GM21447 (cell line): ENCODE measurements around the gene SCARF1.

Experiments used
- ATAC-seq: cut with Tn5 transposase; IDR thresholded peaks from one replicate; pipeline ENCODE4 v1.9.1; 2021; ENCODE audit not compliant: unreplicated experiment

Gene SCARF1

GRCh38 chr17:1604831-1605528 lies 40.6 kb downstream of the SCARF1 start:
- ATAC-seq, result no peak

GRCh38 chr17:1601571-1601970 lies 44.0 kb downstream of the SCARF1 start:
- no peak for ATAC-seq

- no peak for ATAC-seq
These were observed 47.0 kb downstream of the SCARF1 start for GRCh38 chr17:1598399-1599095.

- ATAC-seq, result no peak
These were observed 47.6 kb downstream of the SCARF1 start for GRCh38 chr17:1597861-1598342.

- no peak for ATAC-seq
These were observed 52.0 kb downstream of the SCARF1 start for GRCh38 chr17:1593630-1593931.

- peak; percentile 73 for ATAC-seq
These were observed 52.5 kb downstream of the SCARF1 start for GRCh38 chr17:1592751-1593629.

GRCh38 chr17:1591474-1592090 lies 54.0 kb downstream of the SCARF1 start:
- ATAC-seq, result no peak

- no peak for ATAC-seq
These were observed 54.6 kb downstream of the SCARF1 start for GRCh38 chr17:1590747-1591473.

- ATAC-seq, result no peak
These were observed 55.3 kb downstream of the SCARF1 start for GRCh38 chr17:1590029-1590746.

- ATAC-seq, result no peak
These were observed 56.5 kb downstream of the SCARF1 start for GRCh38 chr17:1588821-1589585.

GRCh38 chr17:1584167-1584566 lies 61.4 kb downstream of the SCARF1 start:
- no peak for ATAC-seq
